B cell (primary cell): Measurements from ENCODE around the gene CA5A. TPM values are rescaled to one million over a fixed set of nuclear protein-coding genes. Genes with fewer than 3 reads are reported as not detected.

Experiments
- ATAC-seq: fragments of 200-7000 bp; cut with Tn5 transposase; one replicate; pipeline ENCODE4 v1.10.0; 2021; ENCODE audit warnings: low read depth, mild to moderate bottlenecking, moderate number of reproducible peaks, moderate library complexity
- CTCF ChIA-PET: fragments of 350-600 bp; sonication (Branson Sonifier 250); formaldehyde crosslinking; loops from one replicate; lab custom pipeline; 2021; ENCODE audit warnings: antibody characterized with exemption, inconsistent platforms; lab: Charles Lee
- POLR2A ChIA-PET: fragments of 350-600 bp; sonication (Branson Sonifier 250); formaldehyde crosslinking; loops from one replicate; lab custom pipeline; 2021; ENCODE audit warnings: antibody characterized with exemption; lab: Charles Lee
- DNase-seq: peaks from one replicate; pipeline ENCODE4 v3.0.0; 2013
- H2AFZ ChIP-seq: 2 replicates; pipeline ENCODE4 v1.6.1; 2012; ENCODE audit warnings: mild to moderate bottlenecking, low read depth, low read length; ENCODE audit not compliant: insufficient read depth, poor library complexity, severe bottlenecking
- H3K27ac ChIP-seq, 2 donors: 1 replicate in 1 of 2; 2 replicates in 1 of 2; pipeline ENCODE4 v1.5.1; 2012 to 2013; ENCODE audit warnings: low read length in 2 of 2, mild to moderate bottlenecking in 2 of 2, moderate library complexity in 1 of 2
- H3K27me3 ChIP-seq, 4 experiments: fragments of 200-600 bp in 1 of 4; sonication (generic) in 1 of 4; replicated peaks in 1 of 4; 1 replicate in 2 of 4; 2 replicates in 2 of 4; pipeline versions ENCODE4 v1.6.1 to v1.7.0; 2013 to 2016; ENCODE audit warnings: low read length in 3 of 4, mild to moderate bottlenecking in 2 of 4, mixed read lengths in 1 of 4, moderate library complexity in 1 of 4; ENCODE audit not compliant: insufficient read depth in 4 of 4, control insufficient read depth in 3 of 4; ENCODE audit errors: control extremely low read depth in 1 of 4
- H3K36me3 ChIP-seq, 2 experiments: replicated peaks in 1 of 2; 1 replicate in 1 of 2; 2 replicates in 1 of 2; pipeline versions ENCODE4 v1.6.1 to v1.7.1; 2013; ENCODE audit warnings: low read length in 1 of 2; ENCODE audit not compliant: insufficient read depth in 2 of 2, control insufficient read depth in 1 of 2; ENCODE audit errors: control extremely low read depth in 1 of 2, extremely low read depth in 1 of 2
- H3K4me1 ChIP-seq, 2 donors: fragments of 200-600 bp in 1 of 2; sonication (generic) in 1 of 2; 1 replicate in 1 of 2; 2 replicates in 1 of 2; pipeline versions ENCODE4 v1.5.1 to v1.6.1; 2013 to 2017; ENCODE audit warnings: low read length in 2 of 2; ENCODE audit not compliant: control insufficient read depth in 2 of 2, insufficient read depth in 2 of 2
- H3K4me2 ChIP-seq: replicated peaks from 2 replicates; pipeline ENCODE3; 2012; ENCODE audit warnings: mild to moderate bottlenecking, low read depth, low read length; ENCODE audit not compliant: poor library complexity, severe bottlenecking
- H3K4me3 ChIP-seq, 5 experiments: fragments of 200-600 bp in 1 of 5; sonication (generic) in 1 of 5; 1 replicate in 3 of 5; 2 replicates in 2 of 5; pipeline versions ENCODE4 v1.5.1 to v1.7.0; 2011 to 2016; ENCODE audit warnings: low read length in 4 of 5, mild to moderate bottlenecking in 4 of 5, low read depth in 2 of 5, control low read depth in 1 of 5, moderate library complexity in 1 of 5; ENCODE audit not compliant: insufficient read depth in 1 of 5; ENCODE audit errors: control extremely low read depth in 1 of 5, extremely low read depth in 1 of 5
- H3K79me2 ChIP-seq: fragments of 200-600 bp; sonication (generic); one replicate; pipeline ENCODE4 v1.6.0; 2016; ENCODE audit warnings: low read length; ENCODE audit not compliant: control insufficient read depth, insufficient read depth
- H3K9ac ChIP-seq: fragments of 200-600 bp; sonication (generic); 2 replicates; pipeline ENCODE4 v1.6.1; 2017; ENCODE audit warnings: mild to moderate bottlenecking, low read length, moderate library complexity
- H3K9me3 ChIP-seq, 3 donors: one replicate each; pipeline versions ENCODE4 v1.6.1 to v1.7.1; 2013; ENCODE audit warnings: low read length in 2 of 3; ENCODE audit not compliant: control insufficient read depth in 2 of 3, insufficient read depth in 1 of 3; ENCODE audit errors: control extremely low read depth in 1 of 3
- H4K20me1 ChIP-seq: 2 replicates; pipeline ENCODE4 v1.6.0; 2012; ENCODE audit warnings: mild to moderate bottlenecking, low read length; ENCODE audit not compliant: insufficient read depth, control insufficient read depth, poor library complexity, severe bottlenecking
- H3K27ac Mint-ChIP-seq: one replicate; pipeline ENCODE4 v1.8.0; 2021; ENCODE audit warnings: mixed read lengths
- H3K27me3 Mint-ChIP-seq: one replicate; pipeline ENCODE4 v1.8.0; 2021; ENCODE audit warnings: mixed read lengths
- H3K4me1 Mint-ChIP-seq: one replicate; pipeline ENCODE4 v1.8.0; 2021; ENCODE audit warnings: mixed read lengths
- H3K4me3 Mint-ChIP-seq: one replicate; pipeline ENCODE4 v1.8.0; 2021; ENCODE audit warnings: mixed read lengths
- H3K9me3 Mint-ChIP-seq: one replicate; pipeline ENCODE4 v1.8.0; 2022; ENCODE audit warnings: mixed read lengths; ENCODE audit not compliant: insufficient read depth
- EZH2 ChIP-seq: IDR thresholded peaks from 2 replicates; pipeline ENCODE4 v1.6.1; 2012; ENCODE audit warnings: borderline replicate concordance, low read depth, mild to moderate bottlenecking, moderate library complexity, low read length; ENCODE audit not compliant: insufficient read depth, poor library complexity, severe bottlenecking
- WGBS: methylation state at CpG from one replicate; pipeline ENCODE4 v1.1.5; 2013; ENCODE audit warnings: missing lambda C conversion rate; ENCODE audit not compliant: insufficient coverage; 5-methylcytosine and 5-hydroxymethylcytosine counted together
- intact Hi-C: fragments of 100-400 bp; cut with micrococcal nuclease; formaldehyde crosslinking; loops from one replicate; pipeline ENCODE4 v1.10.0; 2022
- polyA plus RNA-seq: library from polyadenylated mRNA; depleted of rRNA; stranded (reverse); fragments of >200 nt; gene quantifications from 2 replicates; pipeline ENCODE4 v1.2.3, GENCODE V29; 2012
- total RNA-seq, 2 donors: library from RNA; stranded (reverse); fragments of 120-200 nt in 1 of 2; gene quantifications; 1 replicate in 1 of 2; 2 replicates in 1 of 2; pipeline versions ENCODE4 v1.2.3 to v1.2.4, GENCODE V29; 2013 to 2022
- TF ChIP-seq, protein P1 (sequence below): fragments of 200-600 bp; IDR thresholded peaks from one replicate; pipeline ENCODE4 v1.8.0; 2022; ENCODE audit warnings: antibody characterized with exemption, mild to moderate bottlenecking

Gene CA5A
- total and polyA plus RNA-seq, 2 donors (not counting 1 experiment from before 2014, with no cell fraction given), result 0.27 TPM; not detected in 1

DNA sequence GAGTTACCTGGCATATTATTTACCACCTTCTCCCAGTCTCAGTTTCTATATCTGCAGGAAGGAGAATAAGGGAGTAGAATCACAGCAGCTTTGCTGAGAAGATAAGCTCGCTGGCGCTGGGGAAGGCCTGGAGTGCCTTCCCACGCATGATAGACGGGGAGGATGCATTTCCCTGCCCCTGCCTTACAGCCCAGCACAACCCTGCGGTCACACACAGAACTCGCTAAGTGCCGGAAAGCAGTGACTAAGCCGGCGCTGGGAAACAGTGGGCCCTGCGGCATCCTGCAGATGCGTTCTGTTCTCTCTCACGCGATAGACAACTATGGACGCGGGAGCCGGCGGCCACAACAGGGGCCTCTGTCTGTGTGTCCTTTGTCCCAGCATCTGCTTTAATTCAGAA, 4.8 kb downstream of the CA5A start:
- intact Hi-C loops, result no loop called here
- no peak overlapping the region for H3K27ac Mint-ChIP-seq
- DNase-seq, result no peak
- POLR2A ChIA-PET, result no interaction called here
- Histone ChIP-seq H4K20me1 (no peaks in the 10 kb centered on the region), H3K27ac (no peak overlapping the region), H2AFZ (no peak overlapping the region), H3K9me3 (peaks cover 0 to 2% (median 0%) of the 10 kb centered on the region in 3 donors), H3K36me3 (no peaks in the 10 kb centered on the region), H3K79me2 (no peaks in the 10 kb centered on the region), H3K4me2 (no peak overlapping the region), H3K27me3 (peaks cover 0 to 2% (median 0%) of the 10 kb centered on the region in 4 experiments), H3K4me3 (no peak overlapping the region), H3K4me1 (peaks cover 7 to 15% of the 10 kb centered on the region in 2 donors), H3K9ac (no peak overlapping the region)
- CTCF ChIA-PET, result interaction anchor here (1.3 to 1.4 kb wide), 2 partner anchors 25 to 78 kb away, joined by 3 read pairs; no protein-coding TSS in a partner anchor
- ATAC-seq, result no peak
- peaks cover 10% of the 10 kb centered on the region for H3K4me1 Mint-ChIP-seq
- no peak for TF ChIP-seq EZH2
- TF ChIP-seq, protein P1, sequence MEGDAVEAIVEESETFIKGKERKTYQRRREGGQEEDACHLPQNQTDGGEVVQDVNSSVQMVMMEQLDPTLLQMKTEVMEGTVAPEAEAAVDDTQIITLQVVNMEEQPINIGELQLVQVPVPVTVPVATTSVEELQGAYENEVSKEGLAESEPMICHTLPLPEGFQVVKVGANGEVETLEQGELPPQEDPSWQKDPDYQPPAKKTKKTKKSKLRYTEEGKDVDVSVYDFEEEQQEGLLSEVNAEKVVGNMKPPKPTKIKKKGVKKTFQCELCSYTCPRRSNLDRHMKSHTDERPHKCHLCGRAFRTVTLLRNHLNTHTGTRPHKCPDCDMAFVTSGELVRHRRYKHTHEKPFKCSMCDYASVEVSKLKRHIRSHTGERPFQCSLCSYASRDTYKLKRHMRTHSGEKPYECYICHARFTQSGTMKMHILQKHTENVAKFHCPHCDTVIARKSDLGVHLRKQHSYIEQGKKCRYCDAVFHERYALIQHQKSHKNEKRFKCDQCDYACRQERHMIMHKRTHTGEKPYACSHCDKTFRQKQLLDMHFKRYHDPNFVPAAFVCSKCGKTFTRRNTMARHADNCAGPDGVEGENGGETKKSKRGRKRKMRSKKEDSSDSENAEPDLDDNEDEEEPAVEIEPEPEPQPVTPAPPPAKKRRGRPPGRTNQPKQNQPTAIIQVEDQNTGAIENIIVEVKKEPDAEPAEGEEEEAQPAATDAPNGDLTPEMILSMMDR, result no peak
- 87% methylated on average over 15 of the region's 17 CpGs for WGBS
- H3K9me3 Mint-ChIP-seq, result no peaks in the 10 kb centered on the region
- H3K27me3 Mint-ChIP-seq, result peaks cover 5% of the 10 kb centered on the region
- H3K4me3 Mint-ChIP-seq, result no peak overlapping the region

DNA sequence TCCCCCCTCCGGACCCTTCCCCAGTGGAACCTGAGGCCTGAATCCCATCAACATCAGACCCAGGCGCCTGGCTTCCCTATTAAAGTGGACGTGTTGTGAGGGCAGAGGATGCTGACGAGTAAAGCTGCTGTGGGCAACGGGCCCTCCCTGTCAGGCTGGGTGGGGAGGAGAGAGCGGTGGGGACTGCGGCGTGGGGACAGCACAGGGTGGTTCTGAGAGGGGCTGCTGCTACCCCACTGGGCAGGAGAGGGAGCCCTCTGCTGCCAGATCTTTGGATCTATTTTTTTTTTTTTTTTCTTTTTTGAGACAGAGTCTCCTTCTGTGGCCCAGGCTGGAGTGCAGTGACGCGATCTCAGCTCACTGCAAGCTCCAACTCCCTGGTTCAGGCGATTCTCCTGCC, 5.9 kb downstream of the CA5A start:
- Histone ChIP-seq H3K9ac (no peak overlapping the region), H4K20me1 (no peaks in the 10 kb centered on the region), H3K4me1 (peaks cover 16 to 25% of the 10 kb centered on the region in 2 donors), H3K27ac (no peak overlapping the region), H3K4me3 (no peak overlapping the region), H3K4me2 (no peak overlapping the region), H2AFZ (no peak overlapping the region), H3K36me3 (no peaks in the 10 kb centered on the region), H3K79me2 (no peaks in the 10 kb centered on the region), H3K9me3 (peaks cover 0 to 2% (median 0%) of the 10 kb centered on the region in 3 donors), H3K27me3 (peaks cover 0 to 2% (median 0%) of the 10 kb centered on the region in 4 experiments)
- ChIA-PET CTCF (interaction anchor here (0.7 to 1.4 kb wide), 5 partner anchors 26 to 508 kb away, joined by 3 to 5 read pairs (median 3); no protein-coding TSS in a partner anchor), POLR2A (no interaction called here)
- ATAC-seq (peak; percentile 23), DNase-seq (no peak)
- intact Hi-C loops, result no loop called here
- TF ChIP-seq, protein P1, result peak; percentile 22
- no peak for TF ChIP-seq EZH2
- peaks cover 5% of the 10 kb centered on the region for H3K27me3 Mint-ChIP-seq
- H3K4me3 Mint-ChIP-seq, result no peak overlapping the region
- H3K27ac Mint-ChIP-seq, result no peak overlapping the region
- 69% methylated on average over 10 of the region's 11 CpGs for whole genome bisulfite sequencing
- H3K9me3 Mint-ChIP-seq, result no peaks in the 10 kb centered on the region
- peaks cover 21% of the 10 kb centered on the region for H3K4me1 Mint-ChIP-seq
